Activated CD8-positive, alpha-beta T cell treated with anti-CD3 and anti-CD28 coated beads for 36 hours (primary cell): ENCODE results near the gene RPAIN. TPM values are rescaled to one million over a fixed set of nuclear protein-coding genes. Genes with fewer than 3 reads are reported as not detected.
A peak's percentile ranks its signal among the peaks of the same experiment; 100 is the strongest.

Experiments used
- ATAC-seq: fragments of 200-7000 bp; cut with Tn5 transposase; one replicate; pipeline ENCODE4 v1.10.0; 2021; ENCODE audit warnings: mild to moderate bottlenecking, moderate library complexity
- CTCF ChIA-PET: fragments of 350-600 bp; sonication (Branson Sonifier 250); formaldehyde crosslinking; loops from one replicate; lab custom pipeline; 2021; ENCODE audit warnings: antibody characterized with exemption; lab: Charles Lee
- POLR2A ChIA-PET: fragments of 350-600 bp; sonication (Branson Sonifier 250); formaldehyde crosslinking; loops from one replicate; lab custom pipeline; 2021; ENCODE audit warnings: antibody characterized with exemption; lab: Charles Lee
- DNase-seq: peaks from one replicate; pipeline ENCODE4 v3.0.0-alpha.2; 2020
- H3K27ac Mint-ChIP-seq: one replicate; pipeline ENCODE4 v1.8.0; 2021; ENCODE audit warnings: mild to moderate bottlenecking, mixed read lengths
- H3K27me3 Mint-ChIP-seq: one replicate; pipeline ENCODE4 v1.8.0; 2021; ENCODE audit warnings: mixed read lengths
- H3K36me3 Mint-ChIP-seq: one replicate; pipeline ENCODE4 v1.8.0; 2021; ENCODE audit warnings: low read depth, mixed read lengths
- H3K4me1 Mint-ChIP-seq: one replicate; pipeline ENCODE4 v1.8.0; 2021; ENCODE audit warnings: low read depth, mixed read lengths
- H3K4me3 Mint-ChIP-seq: one replicate; pipeline ENCODE4 v1.8.0; 2021; ENCODE audit warnings: mild to moderate bottlenecking, moderate library complexity, mixed read lengths
- H3K9me3 Mint-ChIP-seq: one replicate; pipeline ENCODE4 v1.8.0; 2021; ENCODE audit warnings: mixed read lengths
- CTCF ChIP-seq: fragments of 200-600 bp; IDR thresholded peaks from one replicate; pipeline ENCODE4 v1.8.0; 2022; ENCODE audit warnings: antibody characterized with exemption, mild to moderate bottlenecking
- intact Hi-C: fragments of 100-400 bp; cut with micrococcal nuclease; formaldehyde crosslinking; loops from one replicate; pipeline ENCODE4 v1.10.0; 2022
- total RNA-seq, 2 experiments: library from RNA; stranded (reverse); gene quantifications; one replicate each; pipeline ENCODE4 v1.2.3, GENCODE V29; 2021

RPAIN gene
- total RNA-seq, 2 experiments from 2014 or later, result 56.9 to 61.4 TPM

- POLR2A ChIA-PET, result interaction anchor here (0.7 to 3.9 kb wide), 5 partner anchors 8 to 72 kb away, joined by 3 to 13 read pairs (median 4); partner anchors contain the start of genes DERL2 and MIS12
- TF ChIP-seq CTCF, result no peak
- intact Hi-C loops, result no loop called here
- Mint-ChIP-seq H3K9me3 (no peaks in the 10 kb centered on the region), H3K4me3 (no peak overlapping the region), H3K36me3 (peaks cover 60% of the 10 kb centered on the region), H3K27me3 (no peaks in the 10 kb centered on the region), H3K4me1 (peaks cover 53% of the 10 kb centered on the region), H3K27ac (peak overlapping the region; percentile 50)
- ATAC-seq (peak; percentile 55), DNase-seq (no peak)
- CTCF ChIA-PET, result interaction anchor here (1.1 to 4.0 kb wide), 3 partner anchors 10 to 28 kb away, joined by 3 to 22 read pairs (median 4); partner anchors contain the start of gene C1QBP
These were observed 6.3 kb upstream of the RPAIN start for GRCh38 chr17:5413682-5414081.

DNA sequence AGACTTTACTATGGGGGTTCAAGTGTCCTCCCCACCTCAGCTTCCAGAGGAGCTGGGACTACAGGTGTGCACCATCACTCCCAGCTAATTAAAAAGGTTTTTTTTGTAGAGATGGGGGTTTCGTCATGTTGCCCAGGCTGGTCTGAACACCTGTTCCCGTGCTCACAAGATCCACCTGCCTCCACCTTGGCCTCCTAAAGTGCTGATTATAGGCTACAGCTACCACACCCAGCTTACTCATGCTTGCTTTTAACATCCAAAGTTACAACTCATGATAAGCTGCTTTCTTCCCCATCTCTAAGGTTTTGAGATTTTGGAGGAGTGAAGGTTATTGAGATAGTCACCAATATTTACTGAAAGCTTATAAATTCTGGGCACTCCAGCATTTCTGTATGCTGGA, 3.1 kb upstream of the RPAIN start:
- ChIA-PET CTCF (interaction anchor here (3.8 kb wide), 1 partner anchor 23 kb away, joined by 43 read pairs; the partner anchor contains the start of gene C1QBP), POLR2A (interaction anchor here (1.0 to 4.4 kb wide), 5 partner anchors 12 to 69 kb away, joined by 3 to 40 read pairs (median 5); partner anchors contain the start of genes C1QBP and DERL2)
- Mint-ChIP-seq H3K4me3 (peak overlapping the region; percentile 100), H3K9me3 (no peaks in the 10 kb centered on the region), H3K27ac (peak overlapping the region; percentile 76), H3K27me3 (no peaks in the 10 kb centered on the region), H3K36me3 (peaks cover 59% of the 10 kb centered on the region), H3K4me1 (peaks cover 51% of the 10 kb centered on the region)
- no peak for TF ChIP-seq CTCF
- DNase-seq (no peak), ATAC-seq (no peak)
- intact Hi-C loops, result no loop called here

DNA sequence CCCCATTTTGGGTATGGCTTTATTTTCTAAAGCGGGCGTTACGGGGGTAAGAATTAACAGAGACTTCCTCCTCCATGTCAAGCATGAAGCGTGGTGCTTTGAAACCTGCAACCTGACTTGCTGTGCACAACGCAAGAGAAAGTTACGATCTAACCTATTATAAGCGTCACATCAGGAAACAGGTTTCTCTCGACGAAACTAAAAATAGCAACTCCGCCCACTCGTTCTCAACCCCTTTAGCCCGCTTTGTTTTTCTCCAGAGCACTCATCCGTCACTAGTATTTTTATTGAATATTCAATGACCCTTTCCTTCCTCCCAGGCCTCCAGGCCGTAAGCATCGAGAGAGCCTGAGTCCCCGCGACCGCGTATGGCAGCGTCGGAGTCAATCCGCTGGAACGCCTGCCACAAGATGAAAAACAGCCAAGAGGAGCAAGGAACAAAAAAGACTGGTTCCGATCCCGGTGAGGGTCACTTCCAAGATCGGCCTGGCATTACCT, 1.1 kb upstream of the RPAIN start:
- Mint-ChIP-seq H3K4me3 (peak overlapping the region; percentile 100), H3K27me3 (no peaks in the 10 kb centered on the region), H3K9me3 (no peaks in the 10 kb centered on the region), H3K36me3 (peaks cover 52% of the 10 kb centered on the region), H3K27ac (peak overlapping the region; percentile 100), H3K4me1 (peaks cover 41% of the 10 kb centered on the region)
- no peak for TF ChIP-seq CTCF
- ChIA-PET POLR2A (interaction anchor here (0.6 to 4.4 kb wide), 26 partner anchors 9 to 1895 kb away, joined by 3 to 40 read pairs (median 4); partner anchors contain the start of genes C1QBP, DERL2, DHX33 and MIS12), CTCF (interaction anchor here (3.8 kb wide), 1 partner anchor 21 kb away, joined by 43 read pairs; the partner anchor contains the start of gene C1QBP)
- DNase-seq (peak; percentile 87), ATAC-seq (peak; percentile 25)
- intact Hi-C loops, result no loop called here

- H3K4me3 Mint-ChIP-seq, result peak within 1 kb of the TSS; percentile 100
- TF ChIP-seq CTCF, result no peak
- H3K27me3 Mint-ChIP-seq, result no peaks in the 10 kb centered on the region
- intact Hi-C loops, result no loop called here
- DNase-seq (peak; percentile 98), ATAC-seq (peak; percentile 94)
- CTCF ChIA-PET, result interaction anchor here (3.8 kb wide), 1 partner anchor 20 kb away, joined by 43 read pairs; the partner anchor contains the start of gene C1QBP
- H3K4me1 Mint-ChIP-seq, result peaks cover 40% of the 10 kb centered on the region
- H3K36me3 Mint-ChIP-seq, result peaks cover 52% of the 10 kb centered on the region
- POLR2A ChIA-PET, result interaction anchor here (0.6 to 4.4 kb wide), 25 partner anchors 9 to 1895 kb away, joined by 3 to 40 read pairs (median 4); partner anchors contain the start of genes C1QBP, DERL2, DHX33 and MIS12
- H3K9me3 Mint-ChIP-seq, result no peaks in the 10 kb centered on the region
- H3K27ac Mint-ChIP-seq, result peak within 1 kb of the TSS; percentile 100
These were observed 525 bp upstream of the RPAIN start, which contains the start of gene NUP88 for GRCh38 chr17:5419356-5419958. Gene NUP88, minus strand, starts transcription at chr17:5419662. Its CDS starts 12 bp downstream, at chr17:5419650.
